SK-N-SH (cell line): ENCODE results near the gene ZNF282.
"Not testable (repeated sequence)": the region's sequence is repeated elsewhere in the genome, so short reads cannot be mapped to it uniquely, and the experiment has no call there.

Experiments
- EZH2phosphoT487 ChIP-seq: fragments of 200-600 bp; sonication (generic); IDR thresholded peaks from 2 replicates; pipeline ENCODE4 v1.6.1; 2017; ENCODE audit warnings: low read depth, mixed run types, mild to moderate bottlenecking, antibody characterized with exemption, moderate library complexity, borderline replicate concordance
- MEF2A ChIP-seq: IDR thresholded peaks from 2 replicates; pipeline ENCODE4 v1.4.0; 2012; ENCODE audit warnings: low read depth, borderline replicate concordance
- YY1 ChIP-seq: IDR thresholded peaks from 2 replicates; pipeline ENCODE4 v1.4.0; 2012; ENCODE audit warnings: low read depth, mild to moderate bottlenecking
- TF ChIP-seq, protein P1 (sequence below): fragments of 200-600 bp; sonication (generic); IDR thresholded peaks from 2 replicates; pipeline ENCODE4 v1.6.1; 2017; ENCODE audit warnings: antibody characterized with exemption, mild to moderate bottlenecking, moderate library complexity

DNA sequence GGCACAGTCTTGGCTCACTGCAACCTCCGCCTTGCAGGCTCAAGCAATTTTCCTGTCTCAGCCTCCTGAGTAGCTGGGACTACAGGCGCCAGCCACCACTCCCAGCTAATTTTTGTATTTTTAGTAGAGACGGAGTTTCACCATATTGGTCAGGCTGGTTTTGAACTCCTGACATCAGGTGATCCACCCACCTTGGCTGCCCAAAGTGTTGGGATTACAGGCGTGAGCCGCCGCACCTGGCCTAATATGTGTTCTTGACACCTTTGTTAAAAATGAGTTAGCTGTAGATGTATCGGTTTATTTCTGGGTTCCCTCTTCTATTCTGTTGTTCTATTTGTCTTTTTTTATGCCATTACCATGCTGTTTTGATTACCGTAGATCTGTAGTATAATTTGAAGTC lies 79.1 kb downstream of the ZNF282 start:
- TF ChIP-seq, protein P1, sequence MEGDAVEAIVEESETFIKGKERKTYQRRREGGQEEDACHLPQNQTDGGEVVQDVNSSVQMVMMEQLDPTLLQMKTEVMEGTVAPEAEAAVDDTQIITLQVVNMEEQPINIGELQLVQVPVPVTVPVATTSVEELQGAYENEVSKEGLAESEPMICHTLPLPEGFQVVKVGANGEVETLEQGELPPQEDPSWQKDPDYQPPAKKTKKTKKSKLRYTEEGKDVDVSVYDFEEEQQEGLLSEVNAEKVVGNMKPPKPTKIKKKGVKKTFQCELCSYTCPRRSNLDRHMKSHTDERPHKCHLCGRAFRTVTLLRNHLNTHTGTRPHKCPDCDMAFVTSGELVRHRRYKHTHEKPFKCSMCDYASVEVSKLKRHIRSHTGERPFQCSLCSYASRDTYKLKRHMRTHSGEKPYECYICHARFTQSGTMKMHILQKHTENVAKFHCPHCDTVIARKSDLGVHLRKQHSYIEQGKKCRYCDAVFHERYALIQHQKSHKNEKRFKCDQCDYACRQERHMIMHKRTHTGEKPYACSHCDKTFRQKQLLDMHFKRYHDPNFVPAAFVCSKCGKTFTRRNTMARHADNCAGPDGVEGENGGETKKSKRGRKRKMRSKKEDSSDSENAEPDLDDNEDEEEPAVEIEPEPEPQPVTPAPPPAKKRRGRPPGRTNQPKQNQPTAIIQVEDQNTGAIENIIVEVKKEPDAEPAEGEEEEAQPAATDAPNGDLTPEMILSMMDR: not testable (repeated sequence)
- TF ChIP-seq EZH2phosphoT487, MEF2A, YY1: not testable (repeated sequence)
